ENCODE data around the gene GATA6. TPM values are rescaled to one million over a fixed set of nuclear protein-coding genes. Genes with fewer than 3 reads are reported as not detected.

Gene GATA6
- total RNA-seq: 2.9 and 5.1 TPM in 2 replicates

DNA sequence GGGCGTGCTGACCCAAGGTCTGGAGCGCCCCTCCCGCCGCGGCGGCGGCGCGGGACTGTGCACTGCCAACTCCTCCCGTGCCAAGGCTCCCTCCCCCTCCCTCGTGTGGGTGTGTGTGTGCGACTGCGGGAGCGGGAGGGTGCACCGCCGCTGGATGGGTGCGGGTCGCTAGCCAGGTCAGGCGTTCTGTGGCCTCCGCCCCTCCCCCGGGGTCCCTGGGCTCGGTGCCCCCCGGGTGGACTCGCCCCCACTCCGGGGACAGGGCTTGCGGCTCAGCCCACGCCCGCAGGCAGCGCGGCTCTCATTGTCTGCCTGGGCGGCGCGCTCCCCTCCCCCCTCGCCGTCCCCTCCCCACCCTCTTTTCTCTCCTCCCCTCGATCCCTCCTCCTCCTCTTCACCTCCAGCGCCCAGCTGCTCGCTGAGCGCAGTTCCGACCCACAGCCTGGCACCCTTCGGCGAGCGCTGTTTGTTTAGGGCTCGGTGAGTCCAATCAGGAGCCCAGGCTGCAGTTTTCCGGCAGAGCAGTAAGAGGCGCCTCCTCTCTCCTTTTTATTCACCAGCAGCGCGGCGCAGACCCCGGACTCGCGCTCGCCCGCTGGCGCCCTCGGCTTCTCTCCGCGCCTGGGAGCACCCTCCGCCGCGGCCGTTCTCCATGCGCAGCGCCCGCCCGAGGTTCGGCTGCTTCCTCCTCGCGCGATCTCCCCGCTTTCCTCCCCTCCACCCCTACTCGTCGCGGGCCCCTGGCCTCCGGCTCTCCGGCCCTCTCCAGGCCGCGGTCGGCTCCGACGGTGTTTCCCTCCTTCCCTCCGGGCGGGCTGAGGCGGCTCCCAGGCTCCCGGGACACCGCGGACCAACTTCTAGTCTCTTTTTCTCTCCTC, at the start of gene GATA6:
GATA6 (plus strand) TSS at position 579 of the 878 bp plus-strand sequence. CDS start 1,556 bp downstream, outside the sequence.

Other genes starting within 250 kb of the GATA6 start
- not detected in 2 replicates for gene CTAGE1, start 248.3 kb downstream of the GATA6 start, total RNA-seq

Data from tracheal epithelial cell (primary cell).